ENCODE results near the gene NPAS2.

NPAS2 gene

DNA sequence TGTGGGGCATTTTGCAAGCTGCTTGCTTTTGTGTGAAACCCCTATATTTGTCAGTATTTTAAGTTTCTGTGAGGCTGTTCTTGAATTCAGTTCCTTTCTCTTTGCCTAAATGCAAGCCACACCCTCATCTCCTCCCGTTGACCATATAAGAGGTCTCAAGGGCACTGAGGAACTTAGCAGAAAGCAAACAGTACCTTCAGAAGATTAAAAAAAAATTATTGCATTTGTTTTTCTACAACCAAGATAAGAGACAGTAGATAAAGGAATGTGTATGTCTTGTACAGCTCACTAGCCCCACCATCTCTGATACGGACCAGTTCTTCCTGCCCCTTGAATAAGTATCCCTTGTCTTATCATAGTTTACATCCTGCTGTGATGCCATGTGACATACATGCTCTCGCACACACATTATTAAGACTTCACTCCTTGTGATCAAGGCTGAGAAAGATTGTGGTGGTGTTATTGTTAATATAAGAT is 64.2 kb downstream of the NPAS2 start:
- DNase-seq (ENCODE audit: low spot score), result no peak

DNA sequence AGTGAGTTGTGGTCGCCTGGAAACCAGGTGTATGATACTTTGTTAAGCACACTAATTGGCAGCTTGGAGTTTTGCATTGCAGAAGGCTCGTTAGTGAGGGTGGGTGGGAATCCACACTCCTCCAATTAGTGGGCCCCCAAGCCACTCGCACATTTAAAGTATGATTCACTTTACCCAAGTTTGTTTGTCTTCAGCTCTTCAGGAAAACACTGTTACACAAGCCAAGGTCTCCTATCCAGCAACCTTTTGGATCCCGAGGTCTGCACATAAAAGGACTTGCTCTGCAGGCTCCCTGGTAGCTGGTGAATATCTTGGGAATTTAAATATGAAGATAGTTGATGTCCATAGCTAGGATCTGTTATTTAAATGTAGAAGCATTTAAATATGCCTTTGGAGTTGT is 66.1 kb downstream of the NPAS2 start:
- no peak for DNase-seq (ENCODE audit: low spot score)

DNA sequence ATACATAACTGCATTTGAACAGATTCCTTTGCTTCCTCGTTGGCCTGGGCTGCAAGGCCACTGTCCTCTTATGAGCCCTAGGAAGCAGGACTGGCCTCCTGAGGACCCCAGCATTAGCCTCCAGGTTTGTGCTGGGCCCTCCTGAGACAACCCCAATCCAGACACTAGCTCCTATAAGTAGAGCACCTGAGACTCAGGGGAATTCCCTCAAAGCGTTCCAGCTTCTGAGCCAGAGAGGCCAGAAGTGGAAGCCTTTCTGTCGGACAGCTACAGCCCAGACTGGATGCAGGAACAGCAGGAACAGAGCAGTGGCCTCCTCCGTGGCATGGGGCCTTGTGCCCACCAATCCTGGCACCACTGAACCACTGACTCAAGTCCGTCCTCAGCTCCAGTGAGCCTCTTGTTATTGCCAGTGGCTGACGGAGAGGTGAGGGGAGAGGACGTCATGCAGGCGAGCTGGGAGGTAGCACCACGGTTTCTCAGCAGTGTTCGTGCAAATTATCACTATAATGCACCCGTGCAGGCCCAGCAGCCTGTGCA is 67.2 kb downstream of the NPAS2 start:
- DNase-seq (ENCODE audit: low spot score), result no peak

DNA sequence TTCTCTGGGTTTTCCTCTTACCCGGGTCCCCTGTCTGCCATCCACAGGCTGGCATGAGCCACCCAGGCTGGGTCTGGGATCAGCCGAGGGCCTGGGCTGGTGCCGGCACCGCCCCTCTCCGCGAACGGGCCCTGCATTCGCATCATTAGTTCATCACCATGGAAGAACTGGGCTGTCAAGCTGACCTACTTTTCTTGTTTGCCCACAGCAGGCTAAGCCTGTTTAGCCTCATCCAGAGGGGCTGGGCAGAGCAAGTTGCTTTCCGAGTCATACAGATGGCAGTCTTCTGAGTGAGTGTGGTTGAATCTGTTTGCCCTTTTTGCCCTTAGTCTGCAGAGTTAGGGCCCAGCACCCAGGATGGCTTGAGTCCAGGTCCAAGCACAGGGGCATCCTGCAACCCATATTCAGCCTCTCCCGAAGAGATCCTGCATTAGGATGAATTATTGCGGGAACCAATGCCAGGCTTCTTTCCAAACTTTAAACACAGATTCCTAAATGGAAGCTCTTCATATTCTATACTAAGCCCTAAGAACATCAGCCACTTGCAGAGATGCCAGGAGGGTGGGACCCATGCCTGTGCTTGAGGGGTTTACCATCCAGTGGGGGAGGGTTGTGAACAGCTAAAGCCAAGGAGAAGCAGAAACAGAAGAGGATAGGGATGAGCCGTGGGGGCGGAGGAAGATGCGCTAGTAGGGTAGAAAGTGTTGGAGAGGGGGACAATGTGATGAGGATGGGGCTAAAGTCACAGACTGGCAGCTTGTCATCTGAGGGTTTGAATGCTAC is 68.0 kb downstream of the NPAS2 start:
- DNase-seq (ENCODE audit: low spot score), result no peak

DNA sequence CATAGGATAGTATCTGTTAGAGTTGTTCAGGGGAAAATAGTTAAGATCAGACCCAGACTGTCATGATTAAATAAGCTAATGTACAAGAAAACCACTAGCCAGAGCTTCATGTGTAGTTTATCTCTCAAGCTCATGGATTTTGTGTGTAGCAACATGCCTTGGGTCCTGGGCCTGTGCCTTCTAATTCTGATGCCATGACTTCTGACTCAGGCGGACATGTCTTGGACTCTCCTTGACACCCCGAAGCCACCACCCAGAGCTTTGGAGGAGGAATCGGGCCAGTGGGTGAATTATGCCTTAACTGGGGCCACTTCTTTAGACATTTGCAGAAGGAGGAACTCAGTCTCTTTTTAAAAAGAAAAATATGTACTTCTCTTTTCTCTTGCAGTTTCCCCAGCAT is 68.7 kb downstream of the NPAS2 start:
- no peak for DNase-seq (ENCODE audit: low spot score)

DNA sequence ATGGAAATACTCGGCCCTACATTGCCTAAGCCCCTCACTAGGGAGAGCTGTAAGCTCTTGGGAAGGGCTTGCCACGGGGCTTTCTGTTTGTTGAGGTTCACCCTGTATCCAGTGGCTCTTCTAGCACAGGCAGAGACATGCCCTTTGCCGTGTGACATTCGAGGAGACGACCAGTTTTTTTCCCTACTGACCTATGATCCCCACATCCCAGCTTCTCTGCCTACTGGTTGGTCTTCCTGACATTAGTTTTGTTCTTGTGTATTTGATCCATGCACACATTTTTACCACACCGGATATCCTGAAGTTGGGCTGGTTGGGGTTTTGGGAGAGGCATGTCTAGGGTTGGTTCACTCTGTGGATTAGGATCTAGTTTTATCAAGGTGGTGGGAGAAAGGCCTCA is 69.3 kb downstream of the NPAS2 start:
- no peak for DNase-seq (ENCODE audit: low spot score)

DNA sequence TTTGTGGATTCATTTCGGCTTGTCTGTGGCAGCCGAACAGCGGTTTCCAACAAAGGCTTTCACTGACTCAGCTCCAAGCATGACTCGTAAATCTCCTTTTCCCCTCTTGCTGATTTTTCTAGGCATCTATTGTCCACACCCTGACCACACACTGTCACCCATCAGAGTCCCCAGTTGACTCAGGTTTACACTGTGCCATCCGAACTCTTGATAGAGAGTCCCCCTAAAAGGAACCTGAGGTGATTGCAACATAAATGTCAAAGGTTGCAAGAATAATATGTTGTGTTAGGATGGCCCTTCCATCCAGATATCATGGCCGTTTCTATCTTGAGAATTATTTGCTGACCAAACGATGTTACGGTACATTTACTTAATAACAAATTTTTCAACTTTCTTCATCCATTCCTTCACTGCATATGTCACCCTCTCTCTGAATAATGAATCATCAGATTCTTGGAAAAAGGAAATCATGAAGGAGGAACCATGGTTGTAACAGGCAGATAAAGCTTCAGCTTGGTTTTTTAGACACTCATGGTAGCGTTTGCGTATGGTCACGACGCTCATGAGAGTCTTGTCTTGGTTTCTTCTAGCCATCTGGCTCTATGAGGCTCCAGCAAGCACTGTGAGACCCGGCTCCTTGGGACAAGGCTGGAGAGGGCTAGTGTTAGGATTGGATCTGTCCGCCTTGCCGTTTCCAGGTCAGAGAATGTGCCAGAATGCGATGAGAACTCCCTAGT is 72.1 kb downstream of the NPAS2 start:
- no peak for DNase-seq (ENCODE audit: low spot score)

DNA sequence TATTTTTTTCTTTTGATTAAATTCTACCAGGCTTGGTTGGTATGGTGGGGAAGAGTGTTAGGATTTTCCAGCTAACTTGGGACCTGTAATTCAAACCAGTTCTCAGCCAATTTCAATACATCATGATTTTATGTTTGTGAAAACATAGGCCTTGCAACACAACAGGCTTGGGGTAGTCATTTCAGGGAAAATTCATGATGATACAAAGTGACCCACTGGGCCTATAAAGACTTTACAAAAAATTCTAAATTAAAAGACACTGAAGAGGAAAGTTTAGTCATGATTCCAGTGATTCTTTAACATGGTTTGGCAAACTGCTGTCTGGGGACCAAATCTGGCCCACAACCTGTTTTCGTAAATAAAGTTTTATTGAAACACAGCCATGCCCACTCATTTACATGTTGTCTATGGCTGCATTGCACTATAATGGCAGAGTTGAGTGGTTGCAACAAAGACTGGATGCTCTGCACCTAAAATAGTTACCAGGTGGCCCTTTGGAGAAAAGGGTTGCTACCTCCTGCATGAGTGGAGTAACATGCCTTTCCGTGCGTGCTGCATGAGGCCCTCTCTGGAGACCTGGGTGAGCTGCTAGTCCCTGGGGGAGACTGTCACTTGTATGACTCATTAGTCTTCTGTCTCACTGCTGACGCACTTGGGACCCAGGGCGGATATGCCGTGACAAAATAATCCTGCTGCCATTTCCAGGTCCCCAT is 73.6 kb downstream of the NPAS2 start:
- peak; percentile 22 for DNase-seq (ENCODE audit: low spot score)

DNA sequence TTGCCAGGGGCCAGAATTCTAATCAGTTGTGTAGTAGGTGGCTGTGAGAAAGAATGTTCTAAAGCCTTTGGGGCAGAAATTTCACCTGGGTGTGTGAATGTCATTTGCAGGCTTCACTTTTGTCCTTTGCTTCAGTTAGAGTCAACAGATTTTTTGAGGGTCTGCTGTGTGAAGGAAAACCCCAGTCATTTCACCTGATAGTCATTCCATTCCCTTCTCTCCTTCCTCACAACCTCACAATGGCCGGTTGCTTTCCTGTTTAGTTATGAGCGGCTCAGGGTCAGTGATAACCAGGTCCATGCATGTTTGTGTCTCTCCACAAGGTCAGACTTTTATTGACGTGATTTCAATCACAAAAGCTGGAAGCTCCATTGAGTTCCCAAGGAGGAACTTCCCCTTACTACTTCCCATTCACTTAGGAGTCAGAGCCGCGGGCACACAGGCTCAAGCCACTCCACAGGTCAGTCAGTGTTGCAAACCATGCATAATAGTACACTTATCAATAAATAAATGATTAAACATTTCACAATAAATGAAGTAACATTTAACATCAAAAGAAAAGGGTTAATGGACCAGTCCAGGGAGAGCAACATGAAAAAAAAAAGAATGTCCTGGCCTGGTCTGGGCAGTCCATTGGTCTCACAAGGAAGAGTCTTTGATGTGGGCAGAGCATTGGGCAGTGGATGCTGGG is 74.3 kb downstream of the NPAS2 start:
- no peak for DNase-seq (ENCODE audit: low spot score)

DNA sequence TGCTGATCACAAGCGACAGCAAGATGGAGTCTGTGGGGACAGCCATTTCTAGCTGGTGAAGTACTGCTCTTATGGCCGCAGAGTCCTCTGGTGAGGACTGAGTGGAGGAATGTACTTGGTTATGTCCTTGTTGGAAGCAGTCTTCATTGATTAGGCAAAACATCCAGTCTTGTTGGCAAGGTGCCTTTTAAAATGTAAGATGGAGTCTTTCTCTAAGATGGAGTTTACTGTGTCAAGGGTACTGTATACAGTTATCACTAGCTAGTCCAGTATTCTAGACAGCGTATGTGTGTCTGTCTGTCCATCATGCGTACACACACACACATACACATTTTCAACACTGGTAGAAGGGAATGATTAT is 74.8 kb downstream of the NPAS2 start:
- no peak for DNase-seq (ENCODE audit: low spot score)

DNA sequence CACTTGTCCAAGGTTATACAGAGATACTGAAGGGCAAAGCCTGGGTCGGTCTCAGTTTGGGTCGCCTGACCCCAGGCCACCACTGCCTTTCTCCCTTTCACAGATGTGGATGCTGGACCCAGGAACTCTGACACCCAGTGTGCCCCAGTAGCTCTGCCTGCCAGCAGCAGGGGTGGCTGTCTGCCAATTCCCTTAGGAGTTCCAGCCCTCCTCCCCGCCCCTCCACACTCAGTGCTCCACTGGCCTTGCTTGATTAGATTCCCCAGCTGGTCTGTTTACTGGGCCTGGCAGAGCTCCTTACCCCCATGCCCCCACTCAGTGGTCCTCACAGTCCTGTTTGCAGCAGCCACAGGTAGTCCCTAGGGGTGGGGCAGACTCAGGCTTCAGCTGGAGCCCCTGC is 75.5 kb downstream of the NPAS2 start:
- DNase-seq (ENCODE audit: low spot score), result no peak

DNA sequence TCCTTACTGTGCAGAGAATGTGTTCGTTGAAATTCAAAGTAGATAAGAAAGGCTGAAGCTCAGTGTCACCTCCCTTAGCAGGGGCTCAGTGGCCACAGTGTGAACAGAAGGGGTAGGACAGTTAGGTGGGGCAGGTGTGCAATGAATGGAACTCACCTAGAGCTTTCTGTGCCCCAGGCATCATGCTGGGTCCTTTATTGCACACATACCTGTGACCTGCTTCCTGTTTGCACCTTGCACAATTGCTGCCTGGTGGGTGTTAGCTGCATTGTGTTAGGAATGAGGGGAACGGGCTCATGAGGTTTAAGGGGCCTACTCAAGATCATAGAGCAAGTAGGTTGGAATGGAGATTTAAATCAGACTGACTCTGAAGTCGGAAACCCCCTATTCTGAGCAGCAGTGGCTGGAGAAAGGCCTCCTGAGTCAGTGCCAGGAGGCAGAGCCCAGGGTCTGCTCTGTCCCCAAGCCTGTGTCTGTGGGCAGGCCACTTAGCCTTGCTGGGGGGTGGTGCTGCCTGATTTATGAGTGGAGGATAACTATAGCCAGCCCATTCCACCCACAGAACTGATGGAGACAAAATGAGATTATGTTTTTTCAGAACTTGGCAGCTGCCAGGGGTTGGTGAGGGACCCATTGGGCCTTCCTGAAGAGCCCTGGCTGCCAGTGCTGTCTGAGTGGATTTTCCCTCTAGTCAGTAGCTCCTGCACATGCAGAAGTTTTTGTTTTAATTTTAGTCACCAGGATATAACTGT is 76.2 kb downstream of the NPAS2 start:
- no peak for DNase-seq (ENCODE audit: low spot score)

DNA sequence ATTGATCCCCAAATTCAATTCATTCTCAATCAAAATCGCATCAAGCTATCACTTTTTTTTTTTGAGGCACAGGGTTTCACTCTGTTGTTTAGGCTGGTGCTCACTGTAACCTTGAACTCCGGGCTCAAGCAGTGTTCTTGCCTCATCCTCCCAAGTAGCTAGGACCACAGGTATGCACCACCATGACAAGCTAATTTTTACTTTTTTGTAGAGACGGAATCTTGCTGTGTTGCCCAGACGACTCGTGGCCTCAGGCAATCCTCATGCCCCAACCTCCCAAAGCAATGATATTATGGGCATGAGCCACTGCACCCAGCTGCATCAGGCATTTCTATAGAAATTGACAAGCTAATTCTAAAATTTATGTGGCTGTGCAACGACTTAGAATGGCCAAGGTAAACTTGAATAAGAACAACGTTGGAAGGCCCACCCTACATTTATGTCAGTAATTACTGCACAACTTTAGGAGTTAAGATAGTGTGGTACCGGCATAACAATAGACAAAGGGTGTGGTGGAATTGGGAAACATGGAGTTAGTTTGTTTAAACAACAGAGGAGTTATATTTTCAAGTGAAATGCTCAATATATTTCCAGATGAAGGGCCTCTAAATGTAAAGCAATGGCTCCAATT is 78.2 kb downstream of the NPAS2 start:
- DNase-seq (ENCODE audit: low spot score), result no peak

DNA sequence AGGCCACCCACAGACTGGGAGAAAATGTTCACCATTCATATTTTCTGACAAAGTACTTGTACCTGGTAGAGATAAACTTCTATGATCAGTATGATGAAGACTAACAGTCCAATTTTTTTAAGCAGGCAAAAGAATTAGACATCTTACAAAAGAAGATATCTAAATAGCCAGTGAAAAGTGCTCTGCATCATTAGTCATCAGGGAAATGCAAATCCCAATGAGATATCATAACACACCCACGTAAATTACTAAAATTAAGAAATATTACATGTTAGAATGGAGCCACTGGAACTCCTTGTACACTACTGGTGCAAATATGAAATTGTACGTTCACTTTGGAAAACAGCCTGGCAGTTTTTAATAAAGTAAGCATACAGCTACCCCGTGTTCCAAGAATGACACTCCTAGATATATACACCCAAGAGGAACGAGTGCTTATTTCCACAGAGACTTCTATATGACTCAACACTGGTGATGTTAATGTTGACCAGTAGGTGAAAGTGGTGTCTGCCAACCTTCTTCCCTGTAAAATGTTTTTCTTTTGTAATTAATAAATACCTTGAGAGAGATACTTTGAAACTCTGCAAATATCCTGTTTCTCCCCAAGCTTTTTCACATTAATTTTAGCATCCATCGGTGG is 80.3 kb downstream of the NPAS2 start:
- DNase-seq (ENCODE audit: low spot score), result no peak

DNA sequence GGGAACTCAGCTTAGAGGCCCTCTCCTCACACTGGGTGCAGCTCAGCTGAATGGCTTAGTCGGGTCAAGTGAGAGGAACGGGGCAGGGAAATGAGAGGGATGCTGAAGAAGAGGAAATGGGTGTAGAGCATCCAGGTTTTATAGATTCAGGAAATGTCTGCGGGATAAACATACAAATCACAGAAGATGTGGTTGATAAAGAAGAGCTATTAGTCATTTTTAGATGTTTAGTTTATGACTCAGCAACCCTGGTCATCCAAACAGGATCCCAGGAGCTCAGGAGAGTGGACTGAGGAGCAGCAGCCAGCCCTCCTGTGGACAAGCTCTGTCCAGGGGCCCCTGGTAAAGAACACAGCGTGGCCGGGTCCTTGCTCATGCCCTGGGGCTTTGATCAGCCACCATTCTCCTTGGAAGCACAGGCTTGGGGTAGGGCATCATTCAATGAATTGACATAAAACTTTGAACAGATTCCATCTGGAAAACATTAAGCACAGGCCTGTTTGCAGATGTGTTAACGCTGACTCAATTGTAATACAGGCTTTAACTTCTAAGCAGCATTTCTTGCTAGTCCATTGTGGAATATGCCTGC is 83.0 kb downstream of the NPAS2 start:
- no peak for DNase-seq (ENCODE audit: low spot score)

DNA sequence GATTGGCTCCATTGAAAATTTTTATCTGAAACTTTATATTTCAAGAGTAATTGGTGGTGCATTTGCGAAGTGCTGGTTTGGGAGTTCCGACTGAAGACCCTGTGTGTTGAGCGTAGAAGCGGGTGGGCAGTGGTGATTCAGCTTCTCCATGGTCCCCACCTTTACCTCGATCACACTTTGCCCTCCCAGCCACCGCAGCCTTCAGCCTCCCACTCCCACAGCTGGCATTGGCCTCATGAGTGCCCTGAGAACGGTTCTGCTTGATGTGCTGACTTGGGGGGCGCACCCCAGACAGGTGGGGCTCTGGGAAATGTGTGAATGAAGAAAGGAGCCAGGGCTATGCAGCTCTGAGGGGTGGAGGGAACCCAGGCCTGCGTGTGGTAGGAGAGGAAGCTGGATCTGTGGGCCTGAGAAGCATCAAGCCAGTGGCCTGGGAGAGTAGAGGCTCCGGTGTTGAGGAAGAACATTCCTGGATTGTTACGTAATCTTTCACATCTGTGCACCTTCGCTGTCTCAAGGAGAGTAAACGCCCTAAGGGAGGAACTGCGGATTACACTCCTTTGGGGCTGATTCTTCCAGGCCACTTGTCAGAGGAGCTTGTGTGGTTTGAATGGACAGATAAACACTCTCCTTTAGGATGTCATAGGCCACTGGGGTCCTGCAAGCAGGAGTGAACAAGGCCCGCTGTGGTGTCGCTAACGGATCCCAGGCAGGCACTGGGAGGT is 83.8 kb downstream of the NPAS2 start:
- DNase-seq (ENCODE audit: low spot score), result no peak

DNA sequence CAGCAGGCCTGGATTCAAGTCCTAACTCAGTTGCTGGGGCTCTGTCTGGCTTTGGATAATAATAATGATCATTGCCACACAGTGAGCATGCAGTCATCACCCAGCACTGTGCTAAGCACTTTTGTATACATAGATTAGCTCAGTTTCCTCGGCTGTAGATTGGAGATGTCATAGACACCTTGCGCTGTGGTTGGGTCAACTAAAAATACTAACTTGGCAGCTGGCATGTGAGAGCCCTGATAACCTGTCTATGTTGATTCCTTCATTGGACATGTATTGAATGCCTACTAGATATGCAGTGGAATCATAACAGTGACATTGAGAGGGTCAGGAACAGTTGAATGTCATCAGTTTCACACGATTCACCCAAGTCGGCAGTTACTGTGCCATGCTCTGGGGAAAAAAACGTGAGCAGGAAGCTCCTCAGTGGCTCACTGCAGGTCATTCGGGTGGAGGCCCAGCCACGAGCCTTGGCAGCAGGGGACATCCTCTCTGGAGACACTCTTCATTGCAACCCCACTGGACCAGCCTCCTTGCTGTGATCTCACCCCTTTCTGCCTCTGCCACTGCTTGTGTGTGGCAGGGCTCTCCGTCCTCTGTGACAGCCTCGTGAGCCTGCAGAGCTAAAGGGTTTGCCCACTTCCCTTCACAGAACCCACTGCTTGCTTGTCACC is 85.3 kb downstream of the NPAS2 start:
- no peak for DNase-seq (ENCODE audit: low spot score)

DNA sequence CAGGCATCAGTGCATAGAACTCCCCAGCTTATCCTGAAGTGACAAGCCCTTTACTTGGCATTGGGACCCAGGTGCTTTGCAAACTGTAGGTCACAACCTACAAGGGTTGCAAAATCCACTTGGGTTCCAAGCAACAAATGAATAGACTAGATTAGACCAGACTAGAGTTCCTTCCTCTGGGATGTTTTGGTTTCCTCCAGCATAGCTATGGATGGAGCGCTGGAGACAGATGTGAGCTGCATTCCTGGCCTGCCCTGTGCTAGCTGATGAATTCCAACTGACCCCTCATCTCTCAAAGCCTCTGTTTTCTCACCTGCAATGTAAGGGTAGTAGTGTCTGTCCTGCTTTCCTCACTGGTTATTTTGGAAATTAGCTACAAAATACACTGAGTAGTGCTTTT is 86.2 kb downstream of the NPAS2 start:
- DNase-seq (ENCODE audit: low spot score), result no peak

DNA sequence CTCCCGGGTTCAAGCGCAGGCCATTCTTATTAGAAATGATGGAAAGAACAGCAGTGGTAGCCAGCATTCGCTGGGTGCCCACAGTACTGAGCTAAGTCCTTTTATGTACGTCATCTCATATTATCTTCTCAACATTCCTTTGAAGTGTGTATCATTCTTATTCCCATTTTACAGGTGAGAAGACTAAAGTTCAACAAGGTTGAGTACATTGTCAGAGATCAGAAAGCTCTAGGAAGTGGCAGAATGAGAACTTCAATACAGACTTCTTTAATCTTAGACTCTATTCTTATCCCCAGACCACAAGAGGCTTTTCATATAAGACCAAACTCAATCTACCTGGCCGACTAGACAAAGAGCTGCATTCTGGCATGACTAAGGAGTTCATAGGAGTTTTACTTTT is 86.7 kb downstream of the NPAS2 start:
- no peak for DNase-seq (ENCODE audit: low spot score)

Measured in HuH-7.5 (cell line).